Sigmoid colon (tissue), 7 donors: Measurements from ENCODE around the gene HK1. TPM values are rescaled to one million over a fixed set of nuclear protein-coding genes. Genes with fewer than 3 reads are reported as not detected.

ENCODE experiments used
- DNase-seq: peaks from one replicate; pipeline ENCODE4 v3.0.0-alpha.2; 2019
- H3K27ac ChIP-seq, 4 donors: fragments of 200-600 bp; sonication (generic); one replicate each; pipeline ENCODE4 v1.5.1; 2016 to 2019; ENCODE audit warnings: mild to moderate bottlenecking in 1 of 4
- H3K27me3 ChIP-seq, 3 donors: fragments of 200-600 bp; sonication (generic); one replicate each; pipeline ENCODE4 v1.5.1; 2019; ENCODE audit warnings: mild to moderate bottlenecking in 1 of 3
- H3K36me3 ChIP-seq, 4 donors: fragments of 200-600 bp; sonication (generic); one replicate each; pipeline ENCODE4 v1.5.1; 2016 to 2019
- H3K4me1 ChIP-seq, 4 donors: fragments of 200-600 bp; sonication (generic); one replicate each; pipeline ENCODE4 v1.5.1; 2017 to 2019
- H3K4me3 ChIP-seq, 4 donors: fragments of 200-600 bp; sonication (generic); one replicate each; pipeline ENCODE4 v1.5.1; 2017 to 2019; ENCODE audit warnings: mild to moderate bottlenecking in 2 of 4, moderate library complexity in 1 of 4
- H3K9me3 ChIP-seq, 4 donors: fragments of 200-600 bp in 3 of 4; sonication (generic) in 3 of 4; one replicate each; pipeline versions ENCODE4 v1.5.1 to v1.6.1; 2013 to 2019
- EP300 ChIP-seq, 4 donors: sonication (generic); formaldehyde crosslinking; IDR thresholded peaks; one replicate each; pipeline ENCODE4 v1.6.1; 2017; ENCODE audit warnings: antibody characterized with exemption in 4 of 4
- POLR2A ChIP-seq, 2 donors: fragments of 450-650 bp; IDR thresholded peaks; one replicate each; pipeline ENCODE4 v1.6.1; 2016; ENCODE audit warnings: antibody characterized with exemption in 2 of 2, mild to moderate bottlenecking in 2 of 2, moderate library complexity in 2 of 2
- POLR2AphosphoS5 ChIP-seq, 4 donors: sonication (generic); formaldehyde crosslinking; IDR thresholded peaks; one replicate each; pipeline ENCODE4 v1.6.1; 2017; ENCODE audit warnings: antibody characterized with exemption in 4 of 4
- WGBS, 2 donors: extraction: QIAGEN DNeasy Blood & Tissue Kit; methylation state at CpG; one replicate each; pipeline ENCODE4 v1.1.7; 2013; 5-methylcytosine and 5-hydroxymethylcytosine counted together
- intact Hi-C: fragments of 100-400 bp; cut with DNase I; formaldehyde crosslinking; loops from one replicate; pipeline ENCODE4 v1.15.1; 2023
- polyA plus RNA-seq, 3 donors: library from polyadenylated mRNA; stranded (reverse); fragments of 200-250 nt; gene quantifications; one replicate each; pipeline ENCODE4 v1.2.3, GENCODE V29; 2013
- total RNA-seq, 4 donors: library from RNA; depleted of rRNA; stranded (reverse); fragments of >200 nt; gene quantifications; one replicate each; pipeline ENCODE4 v1.1.0, GENCODE V29; 2016
- TF ChIP-seq, protein P1 (sequence below), 4 experiments: fragments of 450-650 bp in 3 of 4; fragments of 200-600 bp in 1 of 4; IDR thresholded peaks; one replicate each; pipeline ENCODE4 v1.5.1; 2016 to 2019; ENCODE audit warnings: antibody characterized with exemption in 4 of 4, mild to moderate bottlenecking in 3 of 4, moderate library complexity in 2 of 4
- donor health status: healthy with polysubstance abuse.
- donor health status: Bipolar disorder and iron deficiency.
- donor health status: healthy.

Gene HK1
- total and polyA plus RNA-seq, 7 donors = 23.4 to 74.9 (median 65.8) TPM

DNA sequence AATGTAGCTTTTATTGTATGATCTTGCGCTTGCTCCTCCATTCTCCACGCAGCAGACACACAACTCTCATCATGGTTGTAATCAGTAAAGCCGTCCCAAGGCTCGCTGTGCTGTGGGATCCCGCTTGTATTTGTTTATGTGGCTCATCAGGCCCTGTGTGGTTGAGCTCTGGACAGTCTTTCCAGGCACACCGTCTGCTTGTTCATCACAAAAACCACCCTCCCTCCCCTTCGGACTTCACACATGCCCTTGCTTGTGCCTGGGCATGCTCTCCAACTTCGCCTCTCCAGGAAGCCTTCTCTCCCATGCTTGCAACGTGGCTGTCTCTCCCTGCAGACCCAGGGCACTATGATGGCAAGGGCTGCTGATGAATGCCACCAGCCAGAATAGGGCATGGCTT is 62.4 kb downstream of the HK1 start:
- Histone ChIP-seq H3K27me3 (no peaks in the 10 kb centered on the region), H3K36me3 (peaks cover 0 to 21% (median 13%) of the 10 kb centered on the region in 4 donors), H3K27ac (peak overlapping the region in 1 of 4 donors; percentile 12), H3K4me1 (peaks cover 0 to 64% (median 46%) of the 10 kb centered on the region in 4 donors), H3K9me3 (no peaks in the 10 kb centered on the region), H3K4me3 (no peak overlapping the region)
- TF ChIP-seq, protein P1, sequence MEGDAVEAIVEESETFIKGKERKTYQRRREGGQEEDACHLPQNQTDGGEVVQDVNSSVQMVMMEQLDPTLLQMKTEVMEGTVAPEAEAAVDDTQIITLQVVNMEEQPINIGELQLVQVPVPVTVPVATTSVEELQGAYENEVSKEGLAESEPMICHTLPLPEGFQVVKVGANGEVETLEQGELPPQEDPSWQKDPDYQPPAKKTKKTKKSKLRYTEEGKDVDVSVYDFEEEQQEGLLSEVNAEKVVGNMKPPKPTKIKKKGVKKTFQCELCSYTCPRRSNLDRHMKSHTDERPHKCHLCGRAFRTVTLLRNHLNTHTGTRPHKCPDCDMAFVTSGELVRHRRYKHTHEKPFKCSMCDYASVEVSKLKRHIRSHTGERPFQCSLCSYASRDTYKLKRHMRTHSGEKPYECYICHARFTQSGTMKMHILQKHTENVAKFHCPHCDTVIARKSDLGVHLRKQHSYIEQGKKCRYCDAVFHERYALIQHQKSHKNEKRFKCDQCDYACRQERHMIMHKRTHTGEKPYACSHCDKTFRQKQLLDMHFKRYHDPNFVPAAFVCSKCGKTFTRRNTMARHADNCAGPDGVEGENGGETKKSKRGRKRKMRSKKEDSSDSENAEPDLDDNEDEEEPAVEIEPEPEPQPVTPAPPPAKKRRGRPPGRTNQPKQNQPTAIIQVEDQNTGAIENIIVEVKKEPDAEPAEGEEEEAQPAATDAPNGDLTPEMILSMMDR (IDR thresholded peaks at IDR 0.05) = no peak
- TF ChIP-seq POLR2AphosphoS5 (IDR thresholded peaks at IDR 0.05) (no peak), EP300 (IDR thresholded peaks at IDR 0.05) (no peak), POLR2A (IDR thresholded peaks at IDR 0.05) (no peak)
- no peak for DNase-seq
- intact Hi-C loops = no loop called here
- WGBS, 2 donors = 90% methylated on average over 9 of the region's 9 CpGs

DNA sequence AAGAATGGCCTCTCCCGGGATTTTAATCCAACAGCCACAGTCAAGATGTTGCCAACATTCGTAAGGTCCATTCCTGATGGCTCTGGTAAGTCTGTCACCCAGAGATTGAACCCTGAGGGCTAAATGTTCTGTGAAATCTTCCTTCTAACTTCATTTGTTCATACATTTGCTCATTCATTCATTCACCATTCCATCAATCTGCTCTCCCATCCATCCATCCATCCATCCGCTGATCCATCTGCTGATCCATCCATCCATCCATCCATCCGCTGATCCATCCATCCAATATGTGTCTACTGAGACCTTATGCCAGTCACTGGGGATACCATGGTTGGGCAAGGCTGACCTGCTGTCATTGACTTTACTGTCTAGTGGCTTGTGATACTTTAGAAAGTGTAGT is 65.6 kb downstream of the HK1 start:
- no peak for TF ChIP-seq EP300 (IDR thresholded peaks at IDR 0.05)
- TF ChIP-seq POLR2AphosphoS5 (IDR thresholded peaks at IDR 0.05) = no peak
- TF ChIP-seq, protein P1 (IDR thresholded peaks at IDR 0.05) = no peak
- no peak for TF ChIP-seq POLR2A (IDR thresholded peaks at IDR 0.05)
- DNase-seq = no peak
- peaks cover 0 to 50% (median 23%) of the 10 kb centered on the region in 4 donors for H3K4me1 ChIP-seq
- intact Hi-C loops = no loop called here
- peaks cover 0 to 28% (median 13%) of the 10 kb centered on the region in 4 donors for H3K36me3 ChIP-seq
- no peaks in the 10 kb centered on the region for H3K27me3 ChIP-seq
- 97 to 98% methylated on average over 4 of the region's 4 CpGs for WGBS, 2 donors
- H3K27ac ChIP-seq = no peak overlapping the region
- H3K4me3 ChIP-seq = no peak overlapping the region
- no peaks in the 10 kb centered on the region for H3K9me3 ChIP-seq

DNA sequence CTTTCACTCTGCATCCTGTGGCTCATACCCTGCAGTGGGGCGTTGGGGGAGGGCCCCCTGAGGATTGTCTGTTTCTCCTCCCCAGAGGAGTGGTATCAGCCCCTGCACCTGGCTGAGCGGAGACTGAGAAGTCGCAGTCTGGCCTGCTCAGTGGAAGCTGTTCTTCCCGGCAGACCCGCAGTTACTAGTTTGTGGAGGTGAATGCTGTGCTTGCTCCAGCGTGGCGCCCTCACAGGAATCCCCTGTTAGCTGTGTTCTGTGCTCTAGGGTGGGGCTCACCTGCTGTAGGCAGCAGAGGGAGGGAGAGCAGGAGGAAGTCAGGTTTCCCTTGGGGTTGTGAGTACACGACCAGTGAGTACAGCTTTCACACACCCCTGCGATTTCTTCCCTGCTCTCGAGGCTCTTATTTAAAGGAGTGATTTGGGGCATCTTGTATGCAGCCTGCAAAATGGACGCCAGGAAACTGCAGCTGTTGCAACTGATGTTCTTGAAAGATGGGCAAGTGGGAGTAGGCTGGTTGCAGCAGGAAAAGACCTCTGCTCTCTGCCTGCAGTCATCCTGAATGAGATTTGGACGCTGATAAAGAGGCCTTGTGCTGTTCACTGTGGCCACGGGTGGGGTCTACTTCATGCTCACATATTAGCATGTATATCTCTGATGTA is 66.4 kb downstream of the HK1 start:
- Histone ChIP-seq H3K4me1 (peaks cover 0 to 47% (median 17%) of the 10 kb centered on the region in 4 donors), H3K36me3 (peaks cover 0 to 28% (median 13%) of the 10 kb centered on the region in 4 donors), H3K27me3 (no peaks in the 10 kb centered on the region), H3K4me3 (no peak overlapping the region), H3K27ac (no peak overlapping the region), H3K9me3 (no peaks in the 10 kb centered on the region)
- intact Hi-C loops = no loop called here
- 39 to 41% methylated on average over 13 of the region's 13 CpGs for WGBS, 2 donors
- TF ChIP-seq, protein P1 (IDR thresholded peaks at IDR 0.05) = no peak
- TF ChIP-seq POLR2A (IDR thresholded peaks at IDR 0.05) (no peak), EP300 (IDR thresholded peaks at IDR 0.05) (no peak), POLR2AphosphoS5 (IDR thresholded peaks at IDR 0.05) (no peak)
- DNase-seq = no peak

DNA sequence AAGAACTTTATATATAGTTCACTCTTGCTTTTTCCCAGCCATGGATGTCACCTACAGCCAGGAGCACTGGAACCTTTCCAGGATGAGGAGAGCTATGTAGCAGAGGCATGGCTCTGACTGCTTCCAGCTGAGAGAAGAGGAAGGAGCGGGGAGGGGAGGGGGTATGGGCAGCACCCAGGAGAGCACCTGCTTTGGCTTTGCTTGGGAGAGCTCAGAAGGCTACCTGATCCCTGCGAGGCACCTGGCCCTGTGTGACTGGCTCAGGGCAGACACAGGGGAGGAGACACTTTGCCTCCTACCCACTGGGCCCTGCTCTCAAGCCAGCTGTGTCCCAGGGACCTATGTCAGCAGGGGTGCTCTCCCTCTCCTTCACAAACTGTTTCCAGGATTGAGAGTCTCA is 67.1 kb downstream of the HK1 start:
- TF ChIP-seq, protein P1 (IDR thresholded peaks at IDR 0.05) = no peak
- TF ChIP-seq POLR2A (IDR thresholded peaks at IDR 0.05) (no peak), POLR2AphosphoS5 (IDR thresholded peaks at IDR 0.05) (no peak), EP300 (IDR thresholded peaks at IDR 0.05) (no peak)
- Histone ChIP-seq H3K27ac (peak overlapping the region in 1 of 4 donors; percentile 31), H3K9me3 (no peaks in the 10 kb centered on the region), H3K36me3 (peaks cover 0 to 28% (median 16%) of the 10 kb centered on the region in 4 donors), H3K4me3 (no peak overlapping the region), H3K4me1 (peaks cover 0 to 42% (median 14%) of the 10 kb centered on the region in 4 donors), H3K27me3 (no peaks in the 10 kb centered on the region)
- no peak for DNase-seq
- intact Hi-C loops = no loop called here
- WGBS, 2 donors = 33 to 60% methylated on average over 2 of the region's 2 CpGs
